BE2C (cell line): ENCODE measurements around the gene DHRS7C.

Experiments
- DNase-seq: peaks from one replicate; pipeline ENCODE4 v3.0.0-alpha.2; 2020
- H3K27me3 ChIP-seq: fragments of 250-450 bp; sonication (Bioruptor Pico); 2 replicates; pipeline ENCODE4 v1.5.1; 2020; ENCODE audit warnings: mild to moderate bottlenecking
- H3K36me3 ChIP-seq: fragments of 250-450 bp; sonication (Bioruptor Pico); 2 replicates; pipeline ENCODE4 v1.5.1; 2020; ENCODE audit warnings: mild to moderate bottlenecking
- H3K4me1 ChIP-seq: fragments of 250-450 bp; sonication (Bioruptor Pico); 2 replicates; pipeline ENCODE4 v1.5.1; 2020
- H3K4me3 ChIP-seq: 2 replicates; pipeline ENCODE4 v1.5.1; 2011; ENCODE audit warnings: low read depth, low read length
- H3K9me3 ChIP-seq: fragments of 250-450 bp; sonication (Bioruptor Pico); 2 replicates; pipeline ENCODE4 v1.5.1; 2020
- CTCF ChIP-seq: IDR thresholded peaks from 2 replicates; pipeline ENCODE4 v1.5.1; 2012; ENCODE audit warnings: mild to moderate bottlenecking, low read depth, low read length

The DHRS7C gene

GRCh38 chr17:9767432-9767991, 23.9 kb downstream of the DHRS7C start:
- H3K4me1 ChIP-seq: no peaks in the 10 kb centered on the region
- DNase-seq: no peak
- no peaks in the 10 kb centered on the region for H3K9me3 ChIP-seq
- no peaks in the 10 kb centered on the region for H3K36me3 ChIP-seq
- no peaks in the 10 kb centered on the region for H3K27me3 ChIP-seq
- no peak overlapping the region for H3K4me3 ChIP-seq
- TF ChIP-seq CTCF: no peak

- Histone ChIP-seq H3K4me1 (no peaks in the 10 kb centered on the region), H3K27me3 (no peaks in the 10 kb centered on the region), H3K9me3 (no peaks in the 10 kb centered on the region), H3K36me3 (no peaks in the 10 kb centered on the region), H3K4me3 (no peak overlapping the region)
- no peak for DNase-seq
- no peak for TF ChIP-seq CTCF
Measured at GRCh38 chr17:9766970-9767369, 24.4 kb downstream of the DHRS7C start.

- no peak for DNase-seq
- Histone ChIP-seq H3K4me3 (no peak overlapping the region), H3K36me3 (no peaks in the 10 kb centered on the region), H3K9me3 (no peaks in the 10 kb centered on the region), H3K27me3 (no peaks in the 10 kb centered on the region), H3K4me1 (no peaks in the 10 kb centered on the region)
- TF ChIP-seq CTCF: no peak
Measured at GRCh38 chr17:9765322-9765721, 26.1 kb downstream of the DHRS7C start.

- DNase-seq: no peak
- Histone ChIP-seq H3K27me3 (no peaks in the 10 kb centered on the region), H3K9me3 (no peaks in the 10 kb centered on the region), H3K4me1 (no peaks in the 10 kb centered on the region), H3K4me3 (no peak overlapping the region), H3K36me3 (no peaks in the 10 kb centered on the region)
- TF ChIP-seq CTCF: no peak
Measured at GRCh38 chr17:9763643-9764042, 27.7 kb downstream of the DHRS7C start.

GRCh38 chr17:9760266-9760665, 31.1 kb downstream of the DHRS7C start:
- Histone ChIP-seq H3K36me3 (no peaks in the 10 kb centered on the region), H3K27me3 (no peaks in the 10 kb centered on the region), H3K4me3 (no peak overlapping the region), H3K9me3 (no peaks in the 10 kb centered on the region), H3K4me1 (no peaks in the 10 kb centered on the region)
- DNase-seq: no peak
- no peak for TF ChIP-seq CTCF

GRCh38 chr17:9755083-9755482, 36.3 kb downstream of the DHRS7C start:
- no peaks in the 10 kb centered on the region for H3K27me3 ChIP-seq
- no peaks in the 10 kb centered on the region for H3K4me1 ChIP-seq
- no peaks in the 10 kb centered on the region for H3K36me3 ChIP-seq
- H3K9me3 ChIP-seq: no peaks in the 10 kb centered on the region
- no peak overlapping the region for H3K4me3 ChIP-seq
- no peak for DNase-seq
- no peak for TF ChIP-seq CTCF
